Superior temporal gyrus (tissue), 1 donor: ENCODE data around the gene COL25A1.

Experiments used
- DNase-seq: peaks from one replicate; pipeline ENCODE4 v3.0.0-alpha.2; 2016; ENCODE audit errors: extremely low spot score

COL25A1 gene

GRCh38 chr4:108814326-108814725 is 488.1 kb downstream of the COL25A1 start:
- DNase-seq = no peak

GRCh38 chr4:108813261-108813660 is 489.2 kb downstream of the COL25A1 start:
- DNase-seq = no peak

- DNase-seq = no peak
Measured at GRCh38 chr4:108811486-108811885, 491.0 kb downstream of the COL25A1 start.

- no peak for DNase-seq
Measured at GRCh38 chr4:108810087-108810486, 492.4 kb downstream of the COL25A1 start.

GRCh38 chr4:108804648-108805273 is 497.7 kb downstream of the COL25A1 start:
- no peak for DNase-seq

- DNase-seq = no peak
Measured at GRCh38 chr4:108799306-108799705, 503.2 kb downstream of the COL25A1 start.

- no peak for DNase-seq
Measured at GRCh38 chr4:108796173-108796572, 506.3 kb downstream of the COL25A1 start.

- no peak for DNase-seq
Measured at GRCh38 chr4:108795733-108796132, 506.7 kb downstream of the COL25A1 start.

GRCh38 chr4:108794136-108794535 is 508.3 kb downstream of the COL25A1 start:
- peak; percentile 38 for DNase-seq

GRCh38 chr4:108793415-108793814 is 509.0 kb downstream of the COL25A1 start:
- no peak for DNase-seq

- DNase-seq = no peak
Measured at GRCh38 chr4:108788731-108789130, 513.7 kb downstream of the COL25A1 start.

- DNase-seq = no peak
Measured at GRCh38 chr4:108787724-108788123, 514.7 kb downstream of the COL25A1 start.

- no peak for DNase-seq
Measured at GRCh38 chr4:108787106-108787505, 515.4 kb downstream of the COL25A1 start.

GRCh38 chr4:108786351-108786750 is 516.1 kb downstream of the COL25A1 start:
- no peak for DNase-seq

- no peak for DNase-seq
Measured at GRCh38 chr4:108783665-108784463, 518.6 kb downstream of the COL25A1 start.

- no peak for DNase-seq
Measured at GRCh38 chr4:108779958-108780357, 522.5 kb downstream of the COL25A1 start.

- no peak for DNase-seq
Measured at GRCh38 chr4:108777388-108777787, 525.1 kb downstream of the COL25A1 start.

GRCh38 chr4:108775921-108776320 is 526.5 kb downstream of the COL25A1 start:
- no peak for DNase-seq

- DNase-seq = no peak
Measured at GRCh38 chr4:108774809-108775530, 527.5 kb downstream of the COL25A1 start.

- DNase-seq = no peak
Measured at GRCh38 chr4:108772402-108772801, 530.1 kb downstream of the COL25A1 start.

GRCh38 chr4:108766058-108766457 is 536.4 kb downstream of the COL25A1 start:
- DNase-seq = no peak

- no peak for DNase-seq
Measured at GRCh38 chr4:108763986-108764385, 538.5 kb downstream of the COL25A1 start.

GRCh38 chr4:108763226-108763593 is 539.2 kb downstream of the COL25A1 start:
- DNase-seq = no peak
